HG02571 (cell line): ENCODE results near the gene DNAJC13.
A peak's percentile ranks its signal among the peaks of the same experiment; 100 is the strongest.

Source experiments
- ATAC-seq: cut with Tn5 transposase; IDR thresholded peaks from one replicate; pipeline ENCODE4 v1.9.1; 2021; ENCODE audit warnings: mild to moderate bottlenecking, moderate library complexity; ENCODE audit not compliant: unreplicated experiment

Gene DNAJC13

DNA sequence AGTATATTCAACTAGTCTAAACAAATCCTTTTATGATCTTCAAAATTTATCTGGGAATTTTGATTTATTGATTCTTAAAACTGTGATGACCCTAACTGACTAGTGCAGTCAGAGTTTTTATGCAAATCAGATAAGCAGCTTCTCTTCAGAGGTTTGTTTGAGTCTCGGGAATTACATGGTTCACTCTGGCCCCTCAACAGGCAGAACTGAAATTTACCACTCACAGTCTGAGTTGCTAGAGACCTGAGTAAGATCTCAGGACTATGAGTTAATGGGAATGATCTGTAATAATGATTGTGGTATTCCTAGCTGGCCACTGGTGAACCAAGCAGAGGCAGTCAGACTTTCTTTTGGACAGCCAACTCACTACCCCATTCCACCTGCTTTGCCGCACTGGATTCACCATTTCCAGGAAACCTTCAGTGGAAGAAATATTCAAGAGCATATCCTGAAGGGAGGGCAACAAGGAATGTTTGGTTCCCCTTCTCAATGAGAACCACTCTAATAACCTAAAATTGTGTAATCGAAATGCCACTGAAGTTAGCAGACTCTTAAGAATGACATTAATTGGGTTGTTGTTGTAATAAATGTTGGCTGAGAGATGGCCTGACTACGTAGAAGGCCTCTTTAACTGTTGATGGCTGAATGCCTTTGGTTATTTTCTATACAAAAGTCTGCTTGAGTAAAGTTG lies 11.5 kb upstream of the DNAJC13 start:
- no peak for ATAC-seq

DNA sequence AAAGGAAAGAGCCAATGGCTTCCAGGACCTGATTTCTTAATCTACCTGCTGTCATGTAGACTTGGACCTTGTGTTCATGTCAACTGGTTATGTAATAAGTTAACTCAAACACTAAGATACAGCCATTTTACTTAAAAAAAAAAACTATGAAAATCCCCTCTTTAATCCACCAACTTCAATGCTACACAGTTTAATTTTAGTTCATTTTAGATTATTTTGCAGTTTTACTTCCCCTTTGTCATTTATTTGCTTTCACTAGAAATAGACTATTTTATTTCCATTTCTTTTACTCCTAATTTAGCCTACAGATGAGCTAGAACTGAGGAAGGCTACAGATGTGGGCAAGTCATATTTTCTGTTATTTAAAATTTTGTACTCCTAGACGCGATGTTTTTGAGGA lies 10.7 kb upstream of the DNAJC13 start:
- ATAC-seq = no peak

DNA sequence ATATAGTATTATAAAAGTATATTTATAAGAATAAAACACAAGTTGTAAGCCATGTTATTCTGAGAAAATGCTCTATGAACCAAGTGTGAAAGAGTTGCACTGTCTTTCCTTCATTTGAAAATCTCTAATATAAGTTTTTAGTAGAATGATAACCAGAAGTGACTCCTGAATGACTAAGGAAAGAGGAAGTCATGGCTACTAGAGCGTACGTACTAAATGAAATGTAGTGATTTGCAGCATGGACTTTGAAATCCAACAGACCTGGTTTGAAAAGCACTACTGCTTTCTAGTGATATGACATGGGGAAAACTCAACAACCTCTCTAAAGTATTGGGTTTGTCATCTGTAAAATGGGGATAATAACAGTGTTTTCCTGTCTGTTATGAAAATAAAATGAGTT lies 10.3 kb upstream of the DNAJC13 start:
- no peak for ATAC-seq

DNA sequence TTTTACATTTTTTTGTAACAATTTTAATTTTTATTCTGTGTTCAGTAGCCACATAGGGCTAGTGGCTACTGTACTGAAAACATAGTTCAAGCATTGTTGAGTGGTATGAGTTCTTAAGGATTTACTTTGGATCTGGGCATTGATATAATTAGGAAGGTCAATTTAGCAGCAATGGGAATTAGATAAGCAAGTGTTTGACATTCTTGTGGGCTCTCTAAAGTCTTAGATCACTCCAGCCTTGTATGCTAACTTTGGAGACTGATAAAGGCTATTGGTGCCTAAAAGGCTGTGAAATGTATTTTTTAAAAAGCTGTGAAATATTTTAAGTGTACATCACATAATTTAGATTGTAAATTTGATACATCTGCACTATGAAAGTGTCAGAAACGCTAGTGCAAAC lies 2.5 kb upstream of the DNAJC13 start:
- no peak for ATAC-seq

DNA sequence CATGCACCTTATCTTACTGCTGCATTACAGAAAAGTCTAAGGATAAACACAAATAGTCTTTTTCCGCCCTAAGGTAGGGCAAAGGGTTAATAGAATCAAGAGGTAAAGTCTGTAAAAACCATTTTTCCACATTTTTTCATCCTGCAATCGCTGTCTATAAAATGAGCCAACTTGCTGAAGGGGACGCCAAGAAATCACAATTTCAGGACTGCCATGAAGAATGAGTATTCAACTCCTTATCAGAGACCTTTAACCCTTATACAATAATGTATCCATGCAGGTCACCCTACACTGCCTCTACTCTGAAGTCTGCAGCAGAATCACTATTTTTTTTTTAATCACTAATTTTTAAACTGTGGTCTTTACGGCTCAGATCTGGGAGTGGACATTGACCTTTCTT lies 1.1 kb upstream of the DNAJC13 start:
- no peak for ATAC-seq

DNA sequence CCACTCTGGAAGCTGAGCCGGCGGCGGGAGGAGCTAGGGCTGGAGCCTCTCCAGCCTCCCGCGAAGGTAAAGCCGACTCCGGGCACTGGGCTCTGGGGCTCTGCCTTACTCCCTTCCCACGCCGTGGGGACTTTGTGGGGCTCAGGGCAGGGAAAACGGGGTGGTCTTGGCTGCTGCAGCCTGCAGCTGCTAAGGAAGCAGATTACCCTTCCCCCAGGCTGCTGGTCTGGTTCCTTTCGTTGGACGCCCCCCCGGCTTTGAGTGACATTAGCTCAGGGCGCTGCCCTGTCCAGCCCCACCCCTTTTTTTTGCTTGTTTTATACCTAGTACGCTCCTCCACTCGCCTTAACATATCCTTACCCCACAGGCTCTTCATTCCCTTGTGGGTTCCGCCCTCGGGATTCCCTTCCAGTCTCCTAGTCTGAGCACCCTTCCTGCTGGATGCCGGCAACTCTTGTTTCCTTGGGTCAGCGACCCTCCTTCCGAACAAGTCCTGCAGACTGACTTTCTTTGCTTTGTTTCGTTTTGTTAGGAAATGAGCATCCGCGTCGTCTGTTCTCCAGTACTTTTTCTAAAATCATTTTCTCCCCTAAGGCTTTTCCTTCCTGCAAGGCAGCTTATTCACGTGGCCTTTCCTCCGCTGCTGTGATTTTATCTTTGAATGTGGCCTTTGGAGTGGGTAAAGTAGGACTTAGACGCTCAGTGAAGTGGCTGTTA lies 551 bp downstream of the DNAJC13 start:
- peak; percentile 41 for ATAC-seq

DNA sequence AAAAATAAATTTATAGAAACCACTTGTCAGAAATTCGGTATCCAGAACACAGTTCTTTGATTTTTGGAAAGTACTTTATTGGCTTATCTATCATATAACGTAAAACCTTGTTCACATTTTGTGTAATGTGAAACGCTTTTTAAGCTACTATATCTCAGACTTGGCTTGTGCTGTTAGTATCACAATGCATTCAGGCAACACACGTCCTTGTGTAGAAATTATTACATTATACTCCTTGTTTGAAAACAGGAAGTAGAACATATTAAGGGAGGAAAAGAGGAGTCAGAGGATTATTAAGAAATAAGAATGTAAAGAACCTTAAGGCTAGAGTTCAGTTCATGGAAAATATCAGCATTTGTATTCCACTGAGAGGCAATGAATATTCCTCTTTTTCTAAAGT lies 1.6 kb downstream of the DNAJC13 start:
- no peak for ATAC-seq

DNA sequence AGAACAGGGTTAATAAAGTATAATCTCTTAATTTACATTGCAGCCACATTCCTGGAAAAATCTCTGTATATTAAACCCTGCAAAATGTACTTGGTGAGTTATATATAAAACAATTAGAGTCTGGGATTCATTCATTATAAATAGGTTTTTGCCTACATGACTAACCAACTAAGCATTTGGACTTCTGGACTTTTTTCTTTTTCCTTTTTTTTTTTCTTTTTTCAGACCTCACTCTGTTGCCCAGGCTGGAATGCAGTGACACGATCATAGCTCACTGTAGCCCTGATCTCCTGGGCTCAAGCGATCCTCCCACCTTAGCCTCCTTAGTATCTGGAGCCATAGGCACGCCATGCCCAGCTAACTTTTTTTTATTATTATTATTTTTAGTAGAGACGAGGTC lies 4.5 kb downstream of the DNAJC13 start:
- ATAC-seq = no peak

DNA sequence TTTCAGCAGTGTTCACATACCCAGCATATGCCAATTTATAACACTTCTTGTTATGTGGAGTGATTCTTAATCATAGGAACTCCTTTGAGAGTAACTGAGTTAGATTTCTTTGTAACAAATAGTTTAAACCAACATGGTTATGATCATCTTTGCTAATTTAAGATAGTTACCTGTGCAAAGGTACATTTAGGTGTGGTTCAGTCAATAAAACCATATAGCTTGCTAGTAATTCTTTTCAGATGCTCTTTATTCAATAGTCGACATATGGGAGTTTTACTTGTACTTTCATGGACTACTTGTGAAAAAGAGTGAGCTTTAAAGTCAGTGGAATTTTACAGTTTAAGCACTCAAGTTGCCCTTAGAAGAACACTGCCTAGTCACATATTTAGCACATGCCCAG lies 5.2 kb downstream of the DNAJC13 start:
- ATAC-seq = no peak

DNA sequence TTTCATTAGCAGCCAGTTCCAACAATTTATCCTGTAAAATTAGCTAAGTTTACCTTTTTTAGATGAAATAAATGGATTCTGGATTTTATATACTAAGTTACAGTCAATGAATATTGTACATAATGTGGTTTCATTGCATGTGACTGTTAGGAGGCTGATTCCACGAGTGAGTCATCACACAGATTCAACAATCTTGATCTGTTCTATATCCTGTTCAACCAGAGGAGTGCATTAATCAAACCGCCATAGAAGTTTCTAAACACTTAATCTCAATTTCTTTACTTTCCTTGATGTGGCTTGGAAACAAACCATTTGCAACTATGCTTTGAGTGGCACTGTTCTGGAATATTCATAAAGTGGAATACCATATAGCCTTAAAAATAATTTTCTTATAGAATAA lies 15.3 kb downstream of the DNAJC13 start:
- ATAC-seq = no peak

DNA sequence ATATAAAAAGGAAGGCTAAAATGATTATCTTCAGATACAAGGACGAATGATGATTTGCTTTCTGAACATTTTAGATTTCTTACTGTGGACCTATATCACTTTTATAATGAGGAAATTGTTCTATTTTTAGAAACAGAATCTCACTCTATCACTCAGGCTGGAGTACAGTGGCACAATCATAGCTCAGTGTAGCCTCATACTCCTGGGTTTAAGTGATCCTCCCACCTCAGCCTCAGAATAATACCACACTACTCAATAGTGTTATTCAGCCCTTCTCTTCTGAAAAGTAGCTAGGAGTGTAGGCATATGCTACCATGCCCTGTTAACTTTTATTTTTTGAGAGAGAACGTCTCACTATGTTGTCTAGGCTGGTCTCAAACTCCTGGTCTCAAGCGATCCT lies 15.8 kb downstream of the DNAJC13 start:
- ATAC-seq = no peak

DNA sequence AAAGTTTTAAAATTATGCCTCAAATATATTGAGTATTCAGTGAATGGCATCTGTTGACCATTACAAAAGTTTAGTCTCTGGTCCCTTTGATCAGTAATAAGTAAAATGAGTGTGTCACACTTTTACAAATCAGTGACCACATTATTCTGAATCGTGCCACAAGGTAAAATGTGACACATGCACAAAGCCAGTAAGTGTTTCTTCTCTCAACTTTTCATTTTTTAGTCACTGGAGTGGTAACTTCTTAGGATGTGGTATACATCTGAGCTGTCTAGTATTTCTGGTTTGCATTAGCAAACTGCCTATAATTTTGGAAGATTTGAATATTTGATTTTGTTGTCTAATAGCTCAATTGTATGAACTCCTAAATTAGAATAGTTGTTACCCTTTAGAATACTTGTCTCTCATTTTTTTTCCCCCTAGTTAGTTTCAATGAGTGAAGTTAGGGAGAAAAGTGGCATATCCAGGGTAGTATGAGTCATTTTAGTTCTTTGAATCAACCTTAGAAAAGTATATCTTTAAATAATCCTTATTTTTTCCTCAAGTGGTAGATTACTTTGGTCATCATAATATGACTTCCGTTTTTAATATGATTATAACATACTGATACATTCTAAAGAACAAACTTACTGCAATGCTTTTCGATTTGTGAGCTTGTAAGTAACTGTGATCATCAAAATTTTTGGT lies 18.1 kb downstream of the DNAJC13 start:
- no peak for ATAC-seq

DNA sequence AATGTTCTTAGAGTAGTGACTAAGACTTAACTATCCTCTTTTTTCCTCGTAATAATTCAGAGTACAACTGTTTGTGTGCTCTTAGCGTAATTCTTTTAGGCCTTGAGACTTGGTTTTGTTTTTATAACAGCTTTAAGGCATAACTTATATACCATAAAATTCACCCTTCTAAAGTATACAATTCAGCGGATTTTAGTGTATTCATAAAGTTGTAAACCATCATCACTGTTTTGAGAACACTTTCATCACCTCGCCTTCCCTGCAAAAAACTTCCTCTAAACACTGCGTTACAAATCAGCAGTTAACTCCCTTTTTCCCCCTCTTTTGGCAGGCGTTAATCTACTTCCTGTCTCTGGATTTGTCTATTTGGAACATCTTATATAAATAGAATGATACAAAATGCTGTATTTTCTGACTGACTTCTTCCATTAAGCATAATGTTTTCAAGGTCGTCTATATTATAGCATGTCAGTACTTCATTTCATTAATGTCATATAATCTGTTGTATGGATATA lies 18.7 kb downstream of the DNAJC13 start:
- no peak for ATAC-seq

DNA sequence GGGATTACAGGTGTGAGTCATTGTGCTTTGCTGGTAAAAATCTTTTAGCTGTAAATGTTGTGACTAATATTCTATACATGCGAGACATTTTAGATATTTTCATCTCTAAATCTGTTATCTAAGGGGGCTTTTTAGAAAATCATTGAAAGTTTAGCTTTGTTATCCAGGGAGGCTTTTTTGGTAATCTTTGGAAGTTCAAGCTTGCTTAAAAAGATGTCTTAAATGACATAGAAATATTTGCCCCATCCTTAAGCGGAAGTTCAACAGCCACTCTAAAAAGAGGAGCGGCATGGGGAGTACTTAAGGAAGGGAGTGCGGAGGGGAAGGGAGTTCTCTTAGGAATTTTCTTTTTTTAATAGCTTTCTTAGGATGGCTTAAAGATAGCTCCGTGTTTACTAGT lies 26.1 kb downstream of the DNAJC13 start:
- no peak for ATAC-seq

DNA sequence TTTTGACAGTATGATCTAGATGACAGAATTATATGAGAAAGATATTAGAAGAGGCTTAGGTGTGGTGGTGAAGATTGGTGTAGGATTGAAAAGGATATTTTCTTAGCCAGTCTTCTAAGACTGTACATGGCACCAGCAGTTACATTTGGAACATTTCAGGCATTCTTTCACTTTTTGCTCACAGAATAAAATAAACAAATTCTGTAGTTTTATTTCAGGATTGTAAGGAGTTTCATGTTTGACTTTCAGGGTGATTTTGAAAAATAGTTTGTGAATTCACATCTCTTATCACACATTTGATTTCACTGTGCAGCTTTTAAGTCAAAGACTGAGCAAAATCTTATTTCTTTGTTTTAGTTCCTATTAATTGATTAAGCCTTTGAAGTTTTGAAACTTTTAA lies 27.1 kb downstream of the DNAJC13 start:
- no peak for ATAC-seq

DNA sequence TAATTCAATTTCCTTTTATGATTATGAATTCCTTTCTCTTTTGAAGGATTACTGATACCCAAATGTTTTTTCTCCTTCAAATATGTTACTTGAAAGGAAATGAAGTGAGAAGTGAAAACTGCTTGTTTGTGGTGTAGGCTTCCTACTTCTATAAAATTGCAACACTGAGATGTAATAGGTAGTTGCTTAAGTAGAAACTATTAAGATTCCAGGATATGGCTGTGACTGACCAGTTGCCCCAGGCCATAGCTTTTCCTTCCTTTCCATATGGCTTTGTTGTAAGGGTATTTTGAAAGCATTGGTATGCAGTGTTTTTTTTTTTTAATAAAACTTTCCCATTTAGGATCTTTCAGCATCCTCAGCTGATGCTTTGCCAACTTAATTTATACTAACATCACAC lies 28.5 kb downstream of the DNAJC13 start:
- ATAC-seq = no peak

DNA sequence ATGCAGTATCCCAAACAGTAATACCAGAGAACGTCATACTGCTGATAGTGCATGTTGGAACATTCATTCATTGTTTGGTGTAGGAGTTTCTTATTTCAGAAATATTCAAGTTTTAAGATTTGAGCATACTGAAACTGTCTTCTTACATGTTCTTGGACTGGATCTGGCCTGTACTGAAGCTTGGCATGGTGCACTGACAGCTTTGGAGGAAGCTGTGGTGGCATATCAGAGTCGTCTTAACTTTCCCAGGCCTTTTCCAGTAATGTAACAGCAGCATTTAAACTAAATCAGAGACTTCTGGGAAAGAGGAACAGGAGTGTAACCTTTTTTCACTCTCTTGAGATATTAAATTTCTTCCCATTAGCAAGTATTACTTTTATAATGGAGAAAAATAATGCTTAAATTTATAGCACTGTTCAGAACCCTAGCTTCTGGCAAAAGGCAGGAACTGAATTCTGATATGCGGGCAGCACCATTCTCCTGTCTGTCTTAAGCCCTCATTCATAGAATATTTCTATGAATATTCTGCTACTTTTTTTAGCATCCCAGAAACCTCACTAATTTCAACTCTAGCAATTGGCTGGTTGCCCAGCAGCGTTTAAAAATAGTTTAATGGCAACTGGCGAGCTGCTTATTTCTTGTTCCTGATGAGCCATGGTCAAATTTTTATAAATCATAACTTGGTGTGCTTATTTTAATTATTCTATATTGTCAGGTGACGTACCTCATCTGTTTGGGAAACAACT lies 31.1 kb downstream of the DNAJC13 start:
- no peak for ATAC-seq

DNA sequence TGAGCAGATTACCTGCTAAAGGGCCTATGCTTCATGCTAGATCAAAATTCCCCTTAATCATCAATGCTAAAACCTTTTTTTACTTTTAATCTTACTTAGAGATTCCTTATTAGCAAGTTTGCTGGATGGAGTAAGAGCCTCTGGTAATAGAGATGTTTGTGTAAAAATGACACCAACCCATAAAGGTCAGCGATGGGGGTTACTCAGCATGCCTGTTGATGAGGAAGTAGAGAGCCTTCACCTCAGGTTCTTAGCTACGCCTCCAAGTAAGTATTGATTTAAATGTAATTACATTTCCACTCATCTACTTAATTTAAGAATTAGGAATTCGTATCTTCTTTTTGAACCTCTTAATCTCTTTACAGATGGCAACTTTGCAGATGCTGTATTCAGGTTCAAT lies 38.8 kb downstream of the DNAJC13 start:
- no peak for ATAC-seq

DNA sequence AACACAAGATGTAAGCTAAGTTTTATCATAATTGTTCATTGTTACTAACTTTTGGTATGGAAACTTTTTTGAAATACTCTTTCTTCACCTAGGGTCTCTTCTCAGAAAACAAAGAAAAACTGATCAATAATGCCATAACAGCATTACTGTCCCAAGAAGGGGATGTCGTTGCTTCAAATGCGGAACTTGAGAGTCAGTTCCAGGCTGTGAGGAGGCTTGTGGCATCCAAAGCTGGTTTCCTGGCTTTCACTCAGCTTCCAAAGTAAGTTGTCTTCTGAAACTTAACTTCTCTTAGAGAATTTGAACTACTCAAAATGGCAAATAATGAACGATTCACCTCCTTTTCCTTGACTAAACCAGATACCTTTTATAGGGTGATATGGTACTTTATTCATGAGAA lies 39.3 kb downstream of the DNAJC13 start:
- ATAC-seq = no peak

DNA sequence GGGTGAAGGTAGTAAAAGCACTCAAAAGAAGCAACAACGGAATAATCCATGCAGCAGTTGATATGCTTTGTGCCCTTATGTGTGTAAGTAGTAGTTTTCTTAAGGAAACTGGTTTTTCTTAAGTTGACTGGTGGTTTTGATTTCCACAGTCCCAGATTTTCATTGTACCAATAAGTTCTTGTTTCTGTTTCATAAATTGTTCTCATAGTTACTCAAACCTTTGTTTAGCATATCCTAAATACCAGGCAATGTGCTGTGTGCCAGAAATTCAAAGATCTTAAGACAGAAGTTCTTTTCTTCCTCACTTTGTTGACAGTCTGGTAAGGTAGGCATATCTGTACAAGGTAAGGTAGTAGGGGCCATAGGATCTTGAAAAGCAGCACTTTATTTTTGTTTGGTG lies 40.0 kb downstream of the DNAJC13 start:
- no peak for ATAC-seq

DNA sequence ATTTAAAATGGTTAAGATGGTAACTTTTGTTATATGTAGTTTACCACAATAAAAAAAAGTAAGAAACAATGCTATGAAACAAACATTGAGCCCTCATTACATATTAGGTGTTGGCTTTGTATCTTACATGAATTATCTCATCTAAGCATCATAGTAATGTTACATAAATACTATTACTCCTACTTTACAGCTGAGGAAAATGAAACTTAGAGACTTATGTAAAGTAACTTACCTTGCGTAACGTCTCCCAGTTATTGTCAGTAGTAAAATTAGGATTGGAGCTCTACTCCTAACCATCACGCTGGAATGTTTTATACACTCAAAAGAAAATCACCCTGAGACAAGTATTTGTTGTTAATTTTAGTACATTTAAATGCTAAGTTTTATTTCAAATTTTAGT lies 42.2 kb downstream of the DNAJC13 start:
- no peak for ATAC-seq
